ENCODE results near the gene RASGRF1.
A peak's percentile ranks its signal among the peaks of the same experiment; 100 is the strongest.

DNA sequence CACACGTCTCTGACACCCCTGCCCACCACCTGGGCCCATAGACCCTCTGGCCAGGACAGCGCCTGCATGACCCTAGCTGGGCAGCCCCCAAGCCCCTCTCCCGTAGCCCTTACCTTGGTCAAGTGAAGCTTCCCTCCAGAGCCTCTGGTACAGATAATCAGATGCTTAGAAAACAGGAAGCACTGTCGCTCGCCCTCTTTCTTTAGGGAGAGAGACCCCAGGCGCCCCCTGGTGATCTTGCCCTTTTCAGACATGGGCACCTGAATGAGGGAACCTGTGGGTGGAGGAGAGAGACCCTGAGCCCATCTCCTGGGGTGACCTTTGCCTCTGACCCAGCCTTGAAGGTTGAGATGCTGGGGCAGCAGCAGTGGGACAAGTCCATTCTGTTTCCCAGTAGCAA lies 65.4 kb downstream of the RASGRF1 start:
- TF ChIP-seq BHLHE40 (IDR thresholded peaks at IDR 0.05; ENCODE audit: low read length), result no peak
- TF ChIP-seq, protein P1, sequence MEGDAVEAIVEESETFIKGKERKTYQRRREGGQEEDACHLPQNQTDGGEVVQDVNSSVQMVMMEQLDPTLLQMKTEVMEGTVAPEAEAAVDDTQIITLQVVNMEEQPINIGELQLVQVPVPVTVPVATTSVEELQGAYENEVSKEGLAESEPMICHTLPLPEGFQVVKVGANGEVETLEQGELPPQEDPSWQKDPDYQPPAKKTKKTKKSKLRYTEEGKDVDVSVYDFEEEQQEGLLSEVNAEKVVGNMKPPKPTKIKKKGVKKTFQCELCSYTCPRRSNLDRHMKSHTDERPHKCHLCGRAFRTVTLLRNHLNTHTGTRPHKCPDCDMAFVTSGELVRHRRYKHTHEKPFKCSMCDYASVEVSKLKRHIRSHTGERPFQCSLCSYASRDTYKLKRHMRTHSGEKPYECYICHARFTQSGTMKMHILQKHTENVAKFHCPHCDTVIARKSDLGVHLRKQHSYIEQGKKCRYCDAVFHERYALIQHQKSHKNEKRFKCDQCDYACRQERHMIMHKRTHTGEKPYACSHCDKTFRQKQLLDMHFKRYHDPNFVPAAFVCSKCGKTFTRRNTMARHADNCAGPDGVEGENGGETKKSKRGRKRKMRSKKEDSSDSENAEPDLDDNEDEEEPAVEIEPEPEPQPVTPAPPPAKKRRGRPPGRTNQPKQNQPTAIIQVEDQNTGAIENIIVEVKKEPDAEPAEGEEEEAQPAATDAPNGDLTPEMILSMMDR (IDR thresholded peaks at IDR 0.05 in 2 of 3, conservative IDR thresholded peaks at IDR 0.05 in 1 of 3; ENCODE audit: insufficient read depth in 2 of 3, low read depth in 1 of 3, low read length in 3 of 3), result peak in 2 of 3 experiments; percentile 32 to 34; a peak in 2 of 6 replicates
- TF ChIP-seq GTF2F1 (IDR thresholded peaks at IDR 0.05; ENCODE audit: low read depth, low read length), result no peak
- TF ChIP-seq, protein P2, sequence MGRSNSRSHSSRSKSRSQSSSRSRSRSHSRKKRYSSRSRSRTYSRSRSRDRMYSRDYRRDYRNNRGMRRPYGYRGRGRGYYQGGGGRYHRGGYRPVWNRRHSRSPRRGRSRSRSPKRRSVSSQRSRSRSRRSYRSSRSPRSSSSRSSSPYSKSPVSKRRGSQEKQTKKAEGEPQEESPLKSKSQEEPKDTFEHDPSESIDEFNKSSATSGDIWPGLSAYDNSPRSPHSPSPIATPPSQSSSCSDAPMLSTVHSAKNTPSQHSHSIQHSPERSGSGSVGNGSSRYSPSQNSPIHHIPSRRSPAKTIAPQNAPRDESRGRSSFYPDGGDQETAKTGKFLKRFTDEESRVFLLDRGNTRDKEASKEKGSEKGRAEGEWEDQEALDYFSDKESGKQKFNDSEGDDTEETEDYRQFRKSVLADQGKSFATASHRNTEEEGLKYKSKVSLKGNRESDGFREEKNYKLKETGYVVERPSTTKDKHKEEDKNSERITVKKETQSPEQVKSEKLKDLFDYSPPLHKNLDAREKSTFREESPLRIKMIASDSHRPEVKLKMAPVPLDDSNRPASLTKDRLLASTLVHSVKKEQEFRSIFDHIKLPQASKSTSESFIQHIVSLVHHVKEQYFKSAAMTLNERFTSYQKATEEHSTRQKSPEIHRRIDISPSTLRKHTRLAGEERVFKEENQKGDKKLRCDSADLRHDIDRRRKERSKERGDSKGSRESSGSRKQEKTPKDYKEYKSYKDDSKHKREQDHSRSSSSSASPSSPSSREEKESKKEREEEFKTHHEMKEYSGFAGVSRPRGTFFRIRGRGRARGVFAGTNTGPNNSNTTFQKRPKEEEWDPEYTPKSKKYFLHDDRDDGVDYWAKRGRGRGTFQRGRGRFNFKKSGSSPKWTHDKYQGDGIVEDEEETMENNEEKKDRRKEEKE (IDR thresholded peaks at IDR 0.05; ENCODE audit: borderline replicate concordance in 1 of 2, control insufficient read depth in 1 of 2, low read depth in 2 of 2, low read length in 1 of 2), result no peak
- no peak for TF ChIP-seq HDAC2 (IDR thresholded peaks at IDR 0.05)
